Osteocyte (in vitro differentiated cells): ENCODE results near the gene N4BP2L2. TPM values are rescaled to one million over a fixed set of nuclear protein-coding genes. Genes with fewer than 3 reads are reported as not detected.

Experiments used
- DNase-seq: peaks from one replicate; pipeline ENCODE4 v3.0.0; 2021; ENCODE audit warnings: mixed read lengths; ENCODE audit not compliant: unreplicated experiment; ENCODE audit errors: extremely low spot score
- H3K27ac Mint-ChIP-seq: one replicate; pipeline ENCODE4 v1.8.0; 2021; ENCODE audit warnings: mild to moderate bottlenecking, mixed read lengths; ENCODE audit not compliant: unreplicated experiment
- H3K27me3 Mint-ChIP-seq: one replicate; pipeline ENCODE4 v1.8.0; 2021; ENCODE audit warnings: mixed read lengths; ENCODE audit not compliant: unreplicated experiment
- H3K36me3 Mint-ChIP-seq: one replicate; pipeline ENCODE4 v1.8.0; 2021; ENCODE audit warnings: mixed read lengths; ENCODE audit not compliant: unreplicated experiment
- H3K4me1 Mint-ChIP-seq: one replicate; pipeline ENCODE4 v1.8.0; 2021; ENCODE audit warnings: mixed read lengths; ENCODE audit not compliant: unreplicated experiment
- H3K4me3 Mint-ChIP-seq: one replicate; pipeline ENCODE4 v1.8.0; 2021; ENCODE audit warnings: mild to moderate bottlenecking, moderate library complexity, mixed read lengths; ENCODE audit not compliant: unreplicated experiment
- H3K9me3 Mint-ChIP-seq: one replicate; pipeline ENCODE4 v1.8.0; 2021; ENCODE audit warnings: mixed read lengths; ENCODE audit not compliant: unreplicated experiment
- total RNA-seq: library from RNA; stranded (reverse); gene quantifications from 2 replicates; pipeline ENCODE4 v1.2.1, GENCODE V29; 2021
- TF ChIP-seq, protein P1 (sequence below): fragments of 200-600 bp; sonication (generic); IDR thresholded peaks from 2 replicates; pipeline ENCODE4 v1.5.0; 2021; ENCODE audit warnings: antibody characterized with exemption, mild to moderate bottlenecking, moderate library complexity

N4BP2L2 gene
- total RNA-seq, 1 donor from 2014 or later: 138 TPM

GRCh38 chr13:32491028-32491427, 47.6 kb downstream of the N4BP2L2 start:
- no peaks in the 10 kb centered on the region for H3K27me3 Mint-ChIP-seq
- no peak overlapping the region for H3K27ac Mint-ChIP-seq
- DNase-seq: no peak
- H3K9me3 Mint-ChIP-seq: peaks cover under 1% of the 10 kb centered on the region
- H3K36me3 Mint-ChIP-seq: peaks cover 1% of the 10 kb centered on the region
- H3K4me1 Mint-ChIP-seq: no peaks in the 10 kb centered on the region
- H3K4me3 Mint-ChIP-seq: no peak overlapping the region
- TF ChIP-seq, protein P1, sequence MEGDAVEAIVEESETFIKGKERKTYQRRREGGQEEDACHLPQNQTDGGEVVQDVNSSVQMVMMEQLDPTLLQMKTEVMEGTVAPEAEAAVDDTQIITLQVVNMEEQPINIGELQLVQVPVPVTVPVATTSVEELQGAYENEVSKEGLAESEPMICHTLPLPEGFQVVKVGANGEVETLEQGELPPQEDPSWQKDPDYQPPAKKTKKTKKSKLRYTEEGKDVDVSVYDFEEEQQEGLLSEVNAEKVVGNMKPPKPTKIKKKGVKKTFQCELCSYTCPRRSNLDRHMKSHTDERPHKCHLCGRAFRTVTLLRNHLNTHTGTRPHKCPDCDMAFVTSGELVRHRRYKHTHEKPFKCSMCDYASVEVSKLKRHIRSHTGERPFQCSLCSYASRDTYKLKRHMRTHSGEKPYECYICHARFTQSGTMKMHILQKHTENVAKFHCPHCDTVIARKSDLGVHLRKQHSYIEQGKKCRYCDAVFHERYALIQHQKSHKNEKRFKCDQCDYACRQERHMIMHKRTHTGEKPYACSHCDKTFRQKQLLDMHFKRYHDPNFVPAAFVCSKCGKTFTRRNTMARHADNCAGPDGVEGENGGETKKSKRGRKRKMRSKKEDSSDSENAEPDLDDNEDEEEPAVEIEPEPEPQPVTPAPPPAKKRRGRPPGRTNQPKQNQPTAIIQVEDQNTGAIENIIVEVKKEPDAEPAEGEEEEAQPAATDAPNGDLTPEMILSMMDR: no peak

DNA sequence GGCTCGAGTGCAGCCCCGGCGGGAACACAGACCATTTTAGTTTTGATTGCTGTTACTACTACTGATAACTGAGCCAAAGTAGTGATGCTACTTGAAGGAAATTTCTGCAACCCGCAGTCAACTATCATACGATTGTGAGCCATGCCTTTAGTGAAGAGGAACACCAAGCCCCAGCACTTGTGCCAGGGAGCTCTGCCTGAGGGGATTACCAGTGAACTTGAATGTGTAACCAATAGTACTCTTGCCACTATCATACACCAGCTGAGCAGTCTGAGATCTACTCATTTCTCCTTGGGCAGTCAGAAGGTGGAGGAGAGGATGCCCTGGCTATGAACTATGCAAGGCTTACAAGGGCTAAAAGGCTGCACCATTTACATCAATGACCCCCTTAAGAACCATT, 61.7 kb downstream of the N4BP2L2 start:
- TF ChIP-seq, protein P1: no peak
- Mint-ChIP-seq H3K4me1 (peaks cover 8% of the 10 kb centered on the region), H3K27me3 (no peaks in the 10 kb centered on the region), H3K27ac (no peak overlapping the region), H3K4me3 (no peak overlapping the region), H3K9me3 (no peaks in the 10 kb centered on the region), H3K36me3 (peaks cover 9% of the 10 kb centered on the region)
- DNase-seq: no peak

DNA sequence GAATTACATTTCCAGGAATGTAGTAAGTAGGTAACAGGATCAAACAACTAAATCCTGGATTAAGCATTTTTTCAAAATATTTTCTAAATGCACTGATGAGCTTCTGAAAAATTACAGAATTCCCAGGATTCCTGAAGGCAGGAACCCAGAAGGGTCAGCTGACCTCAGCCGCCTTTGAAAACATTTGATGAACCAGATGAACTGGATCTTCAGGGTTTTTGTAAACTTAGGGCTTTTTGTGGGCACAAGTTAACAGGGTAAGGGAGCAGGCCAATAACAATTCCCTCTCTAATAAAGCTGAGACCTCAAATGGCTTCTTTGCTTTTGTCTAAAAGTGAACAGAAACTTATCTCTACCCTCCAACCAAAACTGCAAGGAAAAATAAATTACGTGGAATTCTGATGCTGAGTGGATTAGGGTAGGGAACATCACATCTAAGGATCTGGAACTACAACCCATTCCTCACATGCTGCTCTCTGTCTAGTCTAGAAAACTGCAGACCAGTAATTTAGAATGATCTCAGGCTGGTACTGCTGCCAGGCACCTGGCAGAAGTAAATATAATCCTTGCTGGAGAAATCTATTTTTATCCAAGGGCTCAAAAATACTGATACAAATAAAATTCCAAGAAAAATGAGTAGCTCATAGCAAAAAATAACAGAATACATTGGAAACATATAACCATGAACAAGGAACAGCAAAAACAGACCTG, 62.4 kb downstream of the N4BP2L2 start:
- Mint-ChIP-seq H3K27me3 (no peaks in the 10 kb centered on the region), H3K27ac (no peak overlapping the region), H3K4me1 (peaks cover 12% of the 10 kb centered on the region), H3K36me3 (peaks cover 9% of the 10 kb centered on the region), H3K9me3 (no peaks in the 10 kb centered on the region), H3K4me3 (no peak overlapping the region)
- TF ChIP-seq, protein P1: no peak
- no peak for DNase-seq

- Mint-ChIP-seq H3K4me1 (peaks cover 12% of the 10 kb centered on the region), H3K4me3 (no peak overlapping the region), H3K9me3 (no peaks in the 10 kb centered on the region), H3K27ac (no peak overlapping the region), H3K27me3 (no peaks in the 10 kb centered on the region), H3K36me3 (peaks cover 9% of the 10 kb centered on the region)
- no peak for DNase-seq
- TF ChIP-seq, protein P1: no peak
Observed at GRCh38 chr13:32474999-32475792, 63.4 kb downstream of the N4BP2L2 start.

DNA sequence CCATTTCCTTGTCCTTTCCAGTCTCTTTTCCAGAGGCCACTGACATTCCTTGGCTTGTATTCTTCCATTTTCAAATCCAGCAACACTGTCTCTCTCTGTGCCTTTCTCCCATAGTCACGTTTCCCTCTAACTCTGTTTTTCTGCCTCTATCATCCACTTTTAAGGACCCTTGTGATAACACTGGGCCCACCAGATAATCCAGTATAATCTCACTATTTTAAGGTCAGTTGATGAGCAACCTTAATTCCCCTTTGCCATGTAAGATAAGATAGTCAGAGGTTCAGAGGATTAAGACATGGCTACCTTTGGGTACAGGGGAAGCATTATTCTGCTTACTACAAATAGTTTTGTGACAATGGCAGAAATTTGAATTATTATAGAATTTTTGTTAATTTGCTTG, 64.9 kb downstream of the N4BP2L2 start:
- Mint-ChIP-seq H3K36me3 (peaks cover 9% of the 10 kb centered on the region), H3K27me3 (no peaks in the 10 kb centered on the region), H3K4me3 (no peak overlapping the region), H3K9me3 (no peaks in the 10 kb centered on the region), H3K4me1 (peaks cover 12% of the 10 kb centered on the region), H3K27ac (no peak overlapping the region)
- TF ChIP-seq, protein P1: no peak
- no peak for DNase-seq
